ENCODE data around the gene HIRIP3. TPM values are rescaled to one million over a fixed set of nuclear protein-coding genes. Genes with fewer than 3 reads are reported as not detected.

The HIRIP3 gene
- total and polyA plus RNA-seq, 3 experiments from 2014 or later, result 22.0 to 48.0 (median 45.6) TPM

- Mint-ChIP-seq H3K4me1 (peaks cover 0 to 10% (median 5%) of the 10 kb centered on the region in 3 donors), H3K27me3 (peaks cover 44 to 64% of the 10 kb centered on the region in 2 donors), H3K36me3 (peaks cover 0 to 5% (median 0%) of the 10 kb centered on the region in 3 donors), H3K4me3 (peak within 1 kb of the TSS in 5 of 7 donors; percentile 36 to 75 (median 54)), H3K9me3 (no peaks in the 10 kb centered on the region), H3K27ac (peak within 1 kb of the TSS in 3 of 8 donors; percentile 43 to 64 (median 57))
- Histone ChIP-seq H3K36me3 (ENCODE audit: insufficient read depth, low read length) (no peaks in the 10 kb centered on the region), H3K4me1 (ENCODE audit: insufficient read depth, low read length) (peaks cover 4% of the 10 kb centered on the region), H3K27ac (ENCODE audit: low read depth, low read length) (no peak within 1 kb of the TSS), H3K27me3 (ENCODE audit: insufficient read depth, low read length, poor library complexity, severe bottlenecking) (peaks cover 44% of the 10 kb centered on the region), H3K9me3 (ENCODE audit: low read length) (no peaks in the 10 kb centered on the region), H3K4me3 (ENCODE audit: low read length) (no peak within 1 kb of the TSS)
- CTCF ChIA-PET, result interaction anchor here (0.8 to 3.7 kb wide), 7 partner anchors 8 to 339 kb away, joined by 3 to 19 read pairs (median 3); partner anchors contain the start of genes C16orf92 and TBX6
- POLR2A ChIA-PET, result no interaction called here
- no peak for DNase-seq
Measured at GRCh38 chr16:30030841-30031413, 35.5 kb upstream of the HIRIP3 start, which contains the start of gene TLCD3B. TSS of gene TLCD3B (minus strand) at chr16:30031271. CDS start at chr16:30030527, 744 bp downstream.

- Mint-ChIP-seq H3K9me3 (no peaks in the 10 kb centered on the region), H3K36me3 (peaks cover 0 to 5% (median 0%) of the 10 kb centered on the region in 3 donors), H3K4me3 (peak overlapping the region in 3 of 7 donors; percentile 17 to 39 (median 35)), H3K27me3 (peaks cover 46 to 60% of the 10 kb centered on the region in 2 donors), H3K27ac (no peak overlapping the region), H3K4me1 (peaks cover 0 to 10% (median 5%) of the 10 kb centered on the region in 3 donors)
- no peak overlapping the region for H3K4me3 ChIP-seq (ENCODE audit: low read length)
- H3K27ac ChIP-seq (ENCODE audit: low read depth, low read length), result no peak overlapping the region
- H3K36me3 ChIP-seq (ENCODE audit: insufficient read depth, low read length), result no peaks in the 10 kb centered on the region
- peaks cover 44% of the 10 kb centered on the region for H3K27me3 ChIP-seq (ENCODE audit: insufficient read depth, low read length, poor library complexity, severe bottlenecking)
- ChIA-PET CTCF (no interaction called here), POLR2A (no interaction called here)
- H3K9me3 ChIP-seq (ENCODE audit: low read length), result no peaks in the 10 kb centered on the region
- no peak for DNase-seq
- H3K4me1 ChIP-seq (ENCODE audit: insufficient read depth, low read length), result peaks cover 4% of the 10 kb centered on the region
Measured at GRCh38 chr16:30030011-30030685, 34.7 kb upstream of the HIRIP3 start.

GRCh38 chr16:30028438-30029076 is 33.1 kb upstream of the HIRIP3 start:
- Mint-ChIP-seq H3K27me3 (peaks cover 44 to 58% of the 10 kb centered on the region in 2 donors), H3K4me3 (no peak overlapping the region), H3K9me3 (no peaks in the 10 kb centered on the region), H3K27ac (no peak overlapping the region), H3K36me3 (peaks cover 0 to 5% (median 0%) of the 10 kb centered on the region in 3 donors), H3K4me1 (peaks cover 0 to 10% (median 5%) of the 10 kb centered on the region in 3 donors)
- DNase-seq, result no peak
- Histone ChIP-seq H3K27ac (ENCODE audit: low read depth, low read length) (no peak overlapping the region), H3K4me3 (ENCODE audit: low read length) (no peak overlapping the region), H3K36me3 (ENCODE audit: insufficient read depth, low read length) (no peaks in the 10 kb centered on the region), H3K4me1 (ENCODE audit: insufficient read depth, low read length) (peaks cover 4% of the 10 kb centered on the region), H3K9me3 (ENCODE audit: low read length) (no peaks in the 10 kb centered on the region), H3K27me3 (ENCODE audit: insufficient read depth, low read length, poor library complexity, severe bottlenecking) (peaks cover 40% of the 10 kb centered on the region)
- CTCF ChIA-PET, result no interaction called here
- POLR2A ChIA-PET, result no interaction called here

DNA sequence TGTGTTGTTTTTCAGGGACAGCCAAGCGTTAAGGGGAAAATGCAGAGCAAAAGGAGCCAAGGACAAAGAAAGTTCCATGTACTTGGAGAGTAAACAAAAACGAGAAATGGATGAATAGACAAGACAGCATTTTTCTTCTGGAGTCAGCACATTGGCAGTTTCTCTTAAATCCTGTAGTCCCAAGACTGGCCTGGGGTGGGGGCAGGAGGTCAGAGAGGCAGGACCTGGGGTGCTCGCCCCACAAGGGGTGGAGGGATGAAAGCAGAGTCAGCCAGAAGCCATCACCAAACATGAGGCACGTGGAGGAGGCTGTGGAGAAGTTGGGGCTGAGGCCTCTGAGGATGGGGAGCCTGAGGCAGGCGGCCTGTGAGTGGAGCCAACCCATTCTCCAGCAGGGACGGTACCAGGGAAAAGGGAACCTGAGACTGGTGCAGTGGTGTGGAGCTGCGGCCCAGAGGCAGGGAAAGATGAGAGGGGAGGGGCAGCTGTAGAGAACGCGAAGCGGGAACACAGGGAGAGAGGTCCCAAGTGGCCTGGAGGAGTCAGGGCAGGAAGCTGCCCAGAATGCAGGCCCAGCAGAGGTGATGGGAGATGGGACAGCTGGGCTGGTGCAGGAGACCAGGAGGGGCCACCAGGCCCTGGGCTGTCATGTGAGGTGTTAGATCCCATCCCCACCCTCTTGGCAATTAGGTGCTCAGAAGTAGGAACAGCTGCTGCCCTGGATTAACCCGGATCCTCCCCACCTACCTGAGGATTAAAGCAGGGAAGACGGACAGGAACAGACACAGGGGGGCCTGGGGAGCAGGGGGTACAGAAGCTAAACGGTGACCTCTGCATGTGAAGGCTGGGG is 32.4 kb upstream of the HIRIP3 start:
- Mint-ChIP-seq H3K27me3 (peaks cover 43 to 54% of the 10 kb centered on the region in 2 donors), H3K4me1 (peaks cover 0 to 10% (median 5%) of the 10 kb centered on the region in 3 donors), H3K4me3 (no peak overlapping the region), H3K36me3 (peaks cover 0 to 5% (median 0%) of the 10 kb centered on the region in 3 donors), H3K9me3 (no peaks in the 10 kb centered on the region), H3K27ac (no peak overlapping the region)
- H3K36me3 ChIP-seq (ENCODE audit: insufficient read depth, low read length), result no peaks in the 10 kb centered on the region
- CTCF ChIA-PET, result no interaction called here
- no peaks in the 10 kb centered on the region for H3K9me3 ChIP-seq (ENCODE audit: low read length)
- peaks cover 36% of the 10 kb centered on the region for H3K27me3 ChIP-seq (ENCODE audit: insufficient read depth, low read length, poor library complexity, severe bottlenecking)
- no peak overlapping the region for H3K4me3 ChIP-seq (ENCODE audit: low read length)
- H3K4me1 ChIP-seq (ENCODE audit: insufficient read depth, low read length), result peaks cover 4% of the 10 kb centered on the region
- DNase-seq, result no peak
- no peak overlapping the region for H3K27ac ChIP-seq (ENCODE audit: low read depth, low read length)
- POLR2A ChIA-PET, result no interaction called here

GRCh38 chr16:30026449-30026848 is 31.0 kb upstream of the HIRIP3 start:
- no peak for DNase-seq
- Mint-ChIP-seq H3K9me3 (no peaks in the 10 kb centered on the region), H3K27ac (peak overlapping the region in 1 of 8 donors; percentile 22), H3K4me3 (no peak overlapping the region), H3K36me3 (peaks cover 0 to 5% (median 0%) of the 10 kb centered on the region in 3 donors), H3K4me1 (peaks cover under 1 to 11% (median 3%) of the 10 kb centered on the region in 3 donors), H3K27me3 (peaks cover 35 to 44% of the 10 kb centered on the region in 2 donors)
- no peaks in the 10 kb centered on the region for H3K9me3 ChIP-seq (ENCODE audit: low read length)
- no peak overlapping the region for H3K4me3 ChIP-seq (ENCODE audit: low read length)
- H3K27ac ChIP-seq (ENCODE audit: low read depth, low read length), result no peak overlapping the region
- CTCF ChIA-PET, result no interaction called here
- H3K36me3 ChIP-seq (ENCODE audit: insufficient read depth, low read length), result no peaks in the 10 kb centered on the region
- POLR2A ChIA-PET, result no interaction called here
- peaks cover 23% of the 10 kb centered on the region for H3K27me3 ChIP-seq (ENCODE audit: insufficient read depth, low read length, poor library complexity, severe bottlenecking)
- peaks cover 6% of the 10 kb centered on the region for H3K4me1 ChIP-seq (ENCODE audit: insufficient read depth, low read length)

GRCh38 chr16:30025574-30025973 is 30.2 kb upstream of the HIRIP3 start:
- no peaks in the 10 kb centered on the region for H3K36me3 ChIP-seq (ENCODE audit: insufficient read depth, low read length)
- ChIA-PET POLR2A (interaction anchor here (0.6 kb wide), 1 partner anchor 12 kb away, joined by 8 read pairs; no protein-coding TSS in a partner anchor), CTCF (no interaction called here)
- Mint-ChIP-seq H3K27me3 (peaks cover 36 to 47% of the 10 kb centered on the region in 2 donors), H3K27ac (no peak overlapping the region), H3K36me3 (peaks cover 0 to 5% (median 0%) of the 10 kb centered on the region in 3 donors), H3K9me3 (no peaks in the 10 kb centered on the region), H3K4me1 (peaks cover 7 to 19% (median 8%) of the 10 kb centered on the region in 3 donors), H3K4me3 (no peak overlapping the region)
- no peaks in the 10 kb centered on the region for H3K9me3 ChIP-seq (ENCODE audit: low read length)
- H3K27me3 ChIP-seq (ENCODE audit: insufficient read depth, low read length, poor library complexity, severe bottlenecking), result peaks cover 18% of the 10 kb centered on the region
- peaks cover 11% of the 10 kb centered on the region for H3K4me1 ChIP-seq (ENCODE audit: insufficient read depth, low read length)
- no peak for DNase-seq
- no peak overlapping the region for H3K27ac ChIP-seq (ENCODE audit: low read depth, low read length)
- H3K4me3 ChIP-seq (ENCODE audit: low read length), result no peak overlapping the region

GRCh38 chr16:30025156-30025555 is 29.7 kb upstream of the HIRIP3 start:
- no peak for DNase-seq

More at GRCh38 chr16:30025156-30025555, 29.7 kb upstream of the HIRIP3 start:
- H3K27ac Mint-ChIP-seq, result no peak overlapping the region
- Histone ChIP-seq H3K9me3 (ENCODE audit: low read length) (no peaks in the 10 kb centered on the region), H3K4me1 (ENCODE audit: insufficient read depth, low read length) (peaks cover 11% of the 10 kb centered on the region), H3K4me3 (ENCODE audit: low read length) (no peak overlapping the region), H3K27ac (ENCODE audit: low read depth, low read length) (no peak overlapping the region), H3K27me3 (ENCODE audit: insufficient read depth, low read length, poor library complexity, severe bottlenecking) (peaks cover 15% of the 10 kb centered on the region), H3K36me3 (ENCODE audit: insufficient read depth, low read length) (no peaks in the 10 kb centered on the region)
- peaks cover 0 to 5% (median 0%) of the 10 kb centered on the region in 3 donors for H3K36me3 Mint-ChIP-seq
- ChIA-PET POLR2A (no interaction called here), CTCF (no interaction called here)
- H3K4me3 Mint-ChIP-seq, result no peak overlapping the region
- peaks cover 7 to 17% (median 7%) of the 10 kb centered on the region in 3 donors for H3K4me1 Mint-ChIP-seq
- peaks cover 36 to 45% of the 10 kb centered on the region in 2 donors for H3K27me3 Mint-ChIP-seq
- H3K9me3 Mint-ChIP-seq, result no peaks in the 10 kb centered on the region
